K562 (cell line): Measurements from ENCODE around the gene CCNT2. TPM values are rescaled to one million over a fixed set of nuclear protein-coding genes. Genes with fewer than 3 reads are reported as not detected.

Experiments
- ARID3B ChIP-seq: fragments of 250-450 bp; sonication (Bioruptor Pico); IDR thresholded peaks from 2 replicates; pipeline ENCODE4 v1.4.0; 2020; ENCODE audit warnings: borderline replicate concordance
- ATF1 ChIP-seq, 2 experiments: fragments of 450-650 bp in 1 of 2; IDR thresholded peaks; 2 replicates each; pipeline ENCODE4 v1.6.1; 2016; ENCODE audit warnings: missing compliant biosample characterization in 1 of 2, missing genetic modification characterization in 1 of 2
- CBFA2T3 ChIP-seq: fragments of 450-650 bp; IDR thresholded peaks from 2 replicates; pipeline ENCODE4 v1.6.1; 2017
- CTCF ChIP-seq, 3 experiments: IDR thresholded peaks in 2 of 3; conservative IDR thresholded peaks in 1 of 3; 2 replicates each; pipeline ENCODE4 v1.5.1; 2011 to 2012; ENCODE audit warnings: low read length in 3 of 3, mild to moderate bottlenecking in 3 of 3, control low read depth in 2 of 3, improper control_type of control experiment in 1 of 3, inconsistent platforms in 1 of 3, low read depth in 1 of 3, mixed read lengths in 1 of 3, moderate library complexity in 1 of 3; ENCODE audit not compliant: insufficient read depth in 2 of 3
- E2F1 ChIP-seq: sonication (generic); formaldehyde crosslinking; IDR thresholded peaks from 2 replicates; pipeline ENCODE4 v1.8.1; 2023; ENCODE audit warnings: mild to moderate bottlenecking, missing genetic modification reagents, moderate library complexity
- GATAD2B ChIP-seq: fragments of 450-650 bp; IDR thresholded peaks from 2 replicates; pipeline ENCODE4 v1.6.1; 2017; ENCODE audit warnings: mild to moderate bottlenecking, borderline replicate concordance
- HSF4 ChIP-seq: fragments of 250-450 bp; sonication (Bioruptor Pico); IDR thresholded peaks from 2 replicates; pipeline ENCODE4 v2.1.2; 2022; ENCODE audit warnings: mild to moderate bottlenecking, moderate library complexity, borderline replicate concordance
- ILF3 ChIP-seq: fragments of 450-650 bp; IDR thresholded peaks from 2 replicates; pipeline ENCODE4 v1.6.1; 2018; ENCODE audit warnings: antibody characterized with exemption, mild to moderate bottlenecking, moderate library complexity, borderline replicate concordance
- KLF13 ChIP-seq: fragments of 450-650 bp; IDR thresholded peaks from 2 replicates; pipeline ENCODE4 v1.6.1; 2016; ENCODE audit warnings: missing genetic modification characterization, low read depth, mild to moderate bottlenecking, missing compliant biosample characterization, moderate library complexity, borderline replicate concordance
- L3MBTL2 ChIP-seq: fragments of 450-650 bp; IDR thresholded peaks from 2 replicates; pipeline ENCODE4 v1.6.1; 2016; ENCODE audit warnings: mild to moderate bottlenecking, moderate library complexity
- MXD1 ChIP-seq: fragments of 250-450 bp; sonication (Bioruptor Pico); IDR thresholded peaks from 2 replicates; pipeline ENCODE4 v1.8.0; 2021; ENCODE audit warnings: borderline replicate concordance, mild to moderate bottlenecking, moderate library complexity; ENCODE audit not compliant: poor library complexity, severe bottlenecking
- NFRKB ChIP-seq: fragments of 450-650 bp; IDR thresholded peaks from 2 replicates; pipeline ENCODE4 v1.6.1; 2016; ENCODE audit warnings: low read depth
- OTX1 ChIP-seq: fragments of 450-650 bp; formaldehyde crosslinking; IDR thresholded peaks from 2 replicates; pipeline ENCODE4 v1.4.0; 2022; ENCODE audit warnings: mild to moderate bottlenecking
- PCBP1 ChIP-seq: fragments of 200-400 bp; formaldehyde crosslinking; IDR thresholded peaks from 2 replicates; pipeline ENCODE4 v1.6.1; 2018; ENCODE audit warnings: mild to moderate bottlenecking, low read depth, low read length; ENCODE audit not compliant: poor library complexity, severe bottlenecking
- PHTF2 ChIP-seq: fragments of 250-450 bp; sonication (Bioruptor Pico); IDR thresholded peaks from 2 replicates; pipeline ENCODE4 v1.5.0; 2021; ENCODE audit warnings: mild to moderate bottlenecking
- STAG1 ChIP-seq: sonication (generic); formaldehyde crosslinking; IDR thresholded peaks from 2 replicates; pipeline ENCODE4 v1.5.0; 2020; ENCODE audit warnings: missing genetic modification reagents, borderline replicate concordance
- TBP ChIP-seq: optimal IDR thresholded peaks from 2 replicates; pipeline ENCODE3; 2011; ENCODE audit warnings: low read depth, low read length, improper control_type of control experiment
- ZBTB1 ChIP-seq: sonication (generic); formaldehyde crosslinking; IDR thresholded peaks from 2 replicates; pipeline ENCODE4 v1.8.1; 2023; ENCODE audit warnings: missing genetic modification reagents, low read depth, mild to moderate bottlenecking, borderline replicate concordance
- ZBTB8A ChIP-seq: fragments of 450-650 bp; IDR thresholded peaks from 2 replicates; pipeline ENCODE4 v1.6.1; 2018; ENCODE audit warnings: mild to moderate bottlenecking, moderate library complexity; ENCODE audit not compliant: partially characterized antibody
- ZNF239 ChIP-seq: fragments of 250-450 bp; sonication (Bioruptor Pico); IDR thresholded peaks from 2 replicates; pipeline ENCODE4 v1.4.0; 2020; ENCODE audit warnings: mild to moderate bottlenecking
- ZNF766 ChIP-seq: fragments of 200-800 bp; sonication (Bioruptor generic); conservative IDR thresholded peaks from 2 replicates; pipeline ENCODE4 v1.6.1; 2016; ENCODE audit warnings: missing genetic modification characterization, missing compliant biosample characterization
- ZSCAN32 ChIP-seq: fragments of 450-650 bp; formaldehyde crosslinking; IDR thresholded peaks from 2 replicates; pipeline ENCODE4 v1.4.0; 2020; ENCODE audit warnings: mild to moderate bottlenecking, moderate library complexity
- polyA plus RNA-seq, 8 experiments: library from polyadenylated mRNA; depleted of rRNA in 4 of 8; stranded (reverse) in 5 of 8; unstranded in 3 of 8; fragments of >200 nt; fragmentation: Nextera tagmentation in 2 of 8; fragmentation: Illumina TruSeq in 1 of 8; extraction: Ambion mirVana in 2 of 8; extraction: Trizol in 1 of 8; gene quantifications; 2 replicates each; pipeline versions ENCODE4 v1.2.1 to v1.2.3, GENCODE V29; 2011 to 2014; ENCODE audit warnings: inconsistent platforms in 1 of 8, missing spikeins in 1 of 8
- total RNA-seq, 7 experiments: library from RNA; depleted of rRNA in 6 of 7; stranded (reverse); fragments of >200 nt in 6 of 7; fragmentation: Illumina TruSeq in 2 of 7; extraction: Trizol in 2 of 7; gene quantifications; 2 replicates each; pipeline versions ENCODE4 v1.2.1 to v1.2.3, GENCODE V29; 2011 to 2021; ENCODE audit warnings: low replicate concordance in 1 of 7

CCNT2 gene
- total and polyA plus RNA-seq, 9 of the 15 experiments (the other 6 are each of a cell fraction or from before 2014, with no cell fraction given) = 12.6 to 30.0 (median 22.7) TPM

- TF ChIP-seq ZSCAN32 (no peak), OTX1 (CRISPR knock-in tag) (no peak), ATF1 (CRISPR knock-in tag; IDR thresholded peaks at IDR 0.05) (peak; percentile 85), ATF1 (tag; IDR thresholded peaks at IDR 0.05) (peak; percentile 88), STAG1 (CRISPR knock-in tag) (peak; percentile 31; the same call in 1 of the 2 replicates), HSF4 (CRISPR knock-in tag) (no peak), ILF3 (no peak), ZNF766 (CRISPR knock-in tag) (peak; percentile 10; the same call in 1 of the 2 replicates), MXD1 (no peak), TBP (peak; percentile 72), ZBTB1 (CRISPR knock-in tag) (no peak), GATAD2B (no peak), ZBTB8A (no peak), L3MBTL2 (no peak; the same call in 1 of the 2 replicates), PCBP1 (no peak), NFRKB (peak; percentile 94), PHTF2 (no peak), ARID3B (CRISPR knock-in tag) (no peak), CTCF (IDR thresholded peaks at IDR 0.05 in 2 of 3, conservative IDR thresholded peaks at IDR 0.05 in 1 of 3; ENCODE audit: insufficient read depth in 2 of 3, low read depth in 1 of 3, low read length in 3 of 3) (no peak), E2F1 (CRISPR knock-in tag) (no peak; the same call in 1 of the 2 replicates), KLF13 (tag) (peak; percentile 96), CBFA2T3 (no peak), ZNF239 (CRISPR knock-in tag) (no peak)
These were observed at the start of gene CCNT2 (continued) for GRCh38 chr2:134918526-134919340.
